ENCODE data around the gene SGK1.

DNA sequence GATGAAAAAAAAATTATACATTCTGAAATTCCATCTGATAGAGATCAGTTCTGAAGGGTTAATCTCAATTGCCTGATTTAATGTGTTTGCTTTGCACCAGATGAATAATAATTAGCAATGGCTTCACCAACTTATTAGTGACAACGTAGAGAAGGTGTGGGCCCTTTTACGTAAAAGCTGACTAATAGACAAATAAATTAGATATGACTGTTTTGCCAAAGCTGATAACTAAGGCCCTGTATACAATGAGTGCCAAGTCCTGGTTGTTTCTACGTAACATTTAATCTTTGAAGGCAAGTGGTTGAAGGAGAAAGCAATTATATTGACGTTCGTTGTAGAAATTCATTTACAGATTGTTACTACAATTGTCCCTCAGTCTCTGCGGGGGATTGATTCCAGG, 10.8 kb downstream of the SGK1 start:
- TF ChIP-seq, protein P1, sequence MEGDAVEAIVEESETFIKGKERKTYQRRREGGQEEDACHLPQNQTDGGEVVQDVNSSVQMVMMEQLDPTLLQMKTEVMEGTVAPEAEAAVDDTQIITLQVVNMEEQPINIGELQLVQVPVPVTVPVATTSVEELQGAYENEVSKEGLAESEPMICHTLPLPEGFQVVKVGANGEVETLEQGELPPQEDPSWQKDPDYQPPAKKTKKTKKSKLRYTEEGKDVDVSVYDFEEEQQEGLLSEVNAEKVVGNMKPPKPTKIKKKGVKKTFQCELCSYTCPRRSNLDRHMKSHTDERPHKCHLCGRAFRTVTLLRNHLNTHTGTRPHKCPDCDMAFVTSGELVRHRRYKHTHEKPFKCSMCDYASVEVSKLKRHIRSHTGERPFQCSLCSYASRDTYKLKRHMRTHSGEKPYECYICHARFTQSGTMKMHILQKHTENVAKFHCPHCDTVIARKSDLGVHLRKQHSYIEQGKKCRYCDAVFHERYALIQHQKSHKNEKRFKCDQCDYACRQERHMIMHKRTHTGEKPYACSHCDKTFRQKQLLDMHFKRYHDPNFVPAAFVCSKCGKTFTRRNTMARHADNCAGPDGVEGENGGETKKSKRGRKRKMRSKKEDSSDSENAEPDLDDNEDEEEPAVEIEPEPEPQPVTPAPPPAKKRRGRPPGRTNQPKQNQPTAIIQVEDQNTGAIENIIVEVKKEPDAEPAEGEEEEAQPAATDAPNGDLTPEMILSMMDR (IDR thresholded peaks at IDR 0.05): no peak
- TF ChIP-seq NFYB (CRISPR knock-in tag; conservative IDR thresholded peaks at IDR 0.05; ENCODE audit: low read depth) (no peak), USF2 (CRISPR knock-in tag; IDR thresholded peaks at IDR 0.05) (no peak), MAX (CRISPR knock-in tag; IDR thresholded peaks at IDR 0.05) (no peak), JUN (CRISPR knock-in tag; IDR thresholded peaks at IDR 0.05) (no peak), SMAD4 (CRISPR knock-in tag; IDR thresholded peaks at IDR 0.05) (no peak), FOXP1 (CRISPR knock-in tag; IDR thresholded peaks at IDR 0.05; ENCODE audit: borderline replicate concordance) (no peak)
- TF ChIP-seq, protein P2, sequence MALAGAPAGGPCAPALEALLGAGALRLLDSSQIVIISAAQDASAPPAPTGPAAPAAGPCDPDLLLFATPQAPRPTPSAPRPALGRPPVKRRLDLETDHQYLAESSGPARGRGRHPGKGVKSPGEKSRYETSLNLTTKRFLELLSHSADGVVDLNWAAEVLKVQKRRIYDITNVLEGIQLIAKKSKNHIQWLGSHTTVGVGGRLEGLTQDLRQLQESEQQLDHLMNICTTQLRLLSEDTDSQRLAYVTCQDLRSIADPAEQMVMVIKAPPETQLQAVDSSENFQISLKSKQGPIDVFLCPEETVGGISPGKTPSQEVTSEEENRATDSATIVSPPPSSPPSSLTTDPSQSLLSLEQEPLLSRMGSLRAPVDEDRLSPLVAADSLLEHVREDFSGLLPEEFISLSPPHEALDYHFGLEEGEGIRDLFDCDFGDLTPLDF (CRISPR knock-in tag; IDR thresholded peaks at IDR 0.05): no peak
- TF ChIP-seq, protein P3, sequence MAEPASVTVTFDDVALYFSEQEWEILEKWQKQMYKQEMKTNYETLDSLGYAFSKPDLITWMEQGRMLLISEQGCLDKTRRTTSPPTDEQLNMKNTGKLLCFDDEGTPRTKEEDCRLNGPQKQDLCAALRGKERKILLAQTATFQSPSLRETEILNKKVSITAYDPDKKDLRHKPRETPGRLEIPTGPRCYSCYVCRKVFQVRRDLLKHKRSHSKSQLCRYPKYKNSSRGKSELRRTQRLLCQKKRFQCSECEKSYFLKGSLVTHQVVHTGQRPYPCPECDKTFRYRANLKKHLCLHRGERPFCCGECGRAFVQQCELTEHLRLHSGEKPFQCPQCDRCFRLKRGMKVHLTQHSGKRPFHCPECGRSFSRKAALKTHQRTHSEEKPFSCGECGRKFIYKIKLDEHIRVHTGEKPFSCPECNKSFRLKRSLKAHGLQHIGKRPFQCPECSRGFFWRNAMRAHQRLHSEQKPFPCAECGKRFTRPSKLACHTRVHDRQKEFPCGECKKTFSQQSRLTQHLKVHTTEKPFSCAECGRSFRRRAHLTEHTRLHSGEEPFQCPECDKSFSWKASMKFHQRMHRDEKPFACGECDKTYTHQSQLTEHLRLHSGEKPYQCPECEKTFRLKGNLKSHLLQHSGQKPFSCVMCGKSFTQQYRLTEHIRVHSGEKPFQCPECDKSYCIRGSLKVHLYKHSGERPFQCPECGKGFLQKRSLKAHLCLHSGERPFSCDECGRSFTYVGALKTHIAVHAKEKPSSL (CRISPR knock-in tag; conservative IDR thresholded peaks at IDR 0.05): no peak
